HepG2 (cell line): ENCODE data around the gene CD209. TPM values are rescaled to one million over a fixed set of nuclear protein-coding genes. Genes with fewer than 3 reads are reported as not detected.

Experiments
- ATAC-seq: fragments of 200-7000 bp; cut with Tn5 transposase; 3 replicates; pipeline ENCODE4 v1.9.1; 2020; ENCODE audit warnings: mild to moderate bottlenecking, moderate library complexity
- Bru-seq: library from RNA; stranded (reverse); fragments of 400-500 nt; gene quantifications from one replicate; lab custom pipeline; 2021; lab: Mats Ljungman, UMichigan
- BruChase-seq, 2 experiments: library from RNA; stranded (reverse); fragments of 400-500 nt; gene quantifications; one replicate each; lab custom pipeline; 2021; lab: Mats Ljungman, UMichigan
- BruUV-seq: library from RNA; stranded (reverse); fragments of 400-500 nt; replicated peaks from 2 replicates; lab custom pipeline; 2021; lab: Mats Ljungman, UMichigan
- CTCF ChIA-PET: fragments of 300-600 bp; formaldehyde crosslinking; extraction: SDS; loops from one replicate; lab custom pipeline; 2021; ENCODE audit warnings: low total read pairs, inconsistent platforms, low intra/inter-chr PET ratio; lab: Yijun Ruan, JAX
- POLR2A ChIA-PET: fragments of 350-600 bp; sonication (Branson Sonifier 250); formaldehyde crosslinking; loops from one replicate; lab custom pipeline; 2020; ENCODE audit warnings: antibody characterized with exemption, inconsistent platforms; lab: Yijun Ruan, JAX
- DNase-seq: peaks from one replicate; pipeline ENCODE4 v3.0.0-alpha.2; 2015; ENCODE audit warnings: low spot score
- FAIRE-seq: peaks from 3 replicates; lab custom pipeline; 2011; peaks lifted over from hg19 to GRCh38; lab: Jason Lieb, UNC
- H2AFZ ChIP-seq: one replicate; pipeline ENCODE4 v1.6.1; 2011; ENCODE audit warnings: low read length, inconsistent platforms
- H3K27ac ChIP-seq: fragments of 300-600 bp; 3 replicates; pipeline ENCODE4 v1.8.0; 2011; ENCODE audit warnings: mixed run types, mild to moderate bottlenecking, mixed read lengths, low read length, inconsistent platforms; ENCODE audit not compliant: insufficient read depth; ENCODE audit errors: extremely low read length
- H3K27me3 ChIP-seq, 2 experiments: fragments of 200-600 bp in 1 of 2; 2 replicates in 1 of 2; 3 replicates in 1 of 2; pipeline versions ENCODE4 v1.6.0 to v1.8.0; 2011; ENCODE audit warnings: low read length in 2 of 2, mild to moderate bottlenecking in 2 of 2, moderate library complexity in 2 of 2, inconsistent platforms in 1 of 2; ENCODE audit not compliant: insufficient read depth in 2 of 2, control insufficient read depth in 1 of 2
- H3K36me3 ChIP-seq, 2 experiments: fragments of 200-600 bp in 1 of 2; replicated peaks in 1 of 2; 2 replicates in 1 of 2; 3 replicates in 1 of 2; pipeline versions ENCODE4 v1.5.1 to v1.8.0; 2011; ENCODE audit warnings: low read length in 2 of 2, inconsistent platforms in 1 of 2; ENCODE audit not compliant: insufficient read depth in 2 of 2, control insufficient read depth in 1 of 2
- H3K4me1 ChIP-seq: 2 replicates; pipeline ENCODE4 v1.5.1; 2012; ENCODE audit warnings: low read length, inconsistent platforms; ENCODE audit not compliant: insufficient read depth
- H3K4me2 ChIP-seq: 2 replicates; pipeline ENCODE4 v1.6.0; 2011; ENCODE audit warnings: low read depth, low read length, inconsistent platforms
- H3K4me3 ChIP-seq, 3 experiments: fragments of 200-600 bp in 1 of 3; sonication (generic), shearing (Covaris generic) in 1 of 3; replicated peaks in 1 of 3; 2 replicates each; pipeline ENCODE4 v1.5.1; 2011 to 2016; ENCODE audit warnings: low read length in 3 of 3, inconsistent platforms in 2 of 3, low read depth in 2 of 3, mild to moderate bottlenecking in 2 of 3, control low read depth in 1 of 3, mixed read lengths in 1 of 3; ENCODE audit not compliant: insufficient read depth in 1 of 3
- H3K79me2 ChIP-seq: one replicate; pipeline ENCODE4 v1.6.1; 2011; ENCODE audit warnings: low read length, inconsistent platforms; ENCODE audit not compliant: insufficient read depth
- H3K9ac ChIP-seq: 2 replicates; pipeline ENCODE4 v1.6.0; 2011; ENCODE audit warnings: mild to moderate bottlenecking, low read depth, low read length, inconsistent platforms; ENCODE audit not compliant: insufficient read depth
- H3K9me3 ChIP-seq: 2 replicates; pipeline ENCODE4 v1.5.1; 2012; ENCODE audit warnings: mild to moderate bottlenecking, low read length
- H4K20me1 ChIP-seq: 2 replicates; pipeline ENCODE4 v1.6.0; 2011; ENCODE audit warnings: inconsistent platforms, mild to moderate bottlenecking, low read length, moderate library complexity; ENCODE audit not compliant: insufficient read depth
- ATAD3A ChIP-seq: sonication (generic); formaldehyde crosslinking; IDR thresholded peaks from 2 replicates; pipeline ENCODE4 v1.4.0; 2020; ENCODE audit warnings: missing genetic modification reagents
- ATM ChIP-seq: fragments of 450-650 bp; IDR thresholded peaks from 2 replicates; pipeline ENCODE4 v1.7.1; 2017; ENCODE audit warnings: mild to moderate bottlenecking, borderline replicate concordance
- ELF4 ChIP-seq: sonication (generic); formaldehyde crosslinking; IDR thresholded peaks from 2 replicates; pipeline ENCODE4 v1.5.0; 2020; ENCODE audit warnings: missing genetic modification reagents, mild to moderate bottlenecking, moderate library complexity, borderline replicate concordance
- HCFC1 ChIP-seq: fragments of 150-350 bp; IDR thresholded peaks from 2 replicates; pipeline ENCODE4 v1.6.1; 2014; ENCODE audit warnings: low read depth, low read length
- MED8 ChIP-seq: sonication (generic); formaldehyde crosslinking; IDR thresholded peaks from 2 replicates; pipeline ENCODE4 v1.8.1; 2023; ENCODE audit warnings: mild to moderate bottlenecking, missing genetic modification reagents; ENCODE audit not compliant: insufficient replicate concordance
- NR1H2 ChIP-seq: sonication (generic); formaldehyde crosslinking; IDR thresholded peaks from 2 replicates; pipeline ENCODE4 v1.8.1; 2022; ENCODE audit warnings: low read depth, missing genetic modification reagents, borderline replicate concordance
- PCBP1 ChIP-seq: fragments of 200-400 bp; formaldehyde crosslinking; IDR thresholded peaks from 2 replicates; pipeline ENCODE4 v1.6.1; 2017; ENCODE audit warnings: mild to moderate bottlenecking, low read depth, low read length, borderline replicate concordance
- UBTF ChIP-seq: sonication (generic); formaldehyde crosslinking; IDR thresholded peaks from 2 replicates; pipeline ENCODE4 v1.4.0; 2020; ENCODE audit warnings: mild to moderate bottlenecking, missing genetic modification reagents
- ZNF780A ChIP-seq: sonication (generic); formaldehyde crosslinking; IDR thresholded peaks from 2 replicates; pipeline ENCODE4 v1.8.0; 2022; ENCODE audit warnings: mild to moderate bottlenecking, missing genetic modification reagents, moderate library complexity
- WGBS: methylation state at CpG from one replicate; pipeline ENCODE4 v1.1.6; 2017; ENCODE audit warnings: low lambda C conversion rate; 5-methylcytosine and 5-hydroxymethylcytosine counted together
- in situ Hi-C: cut with HindIII; loops from 2 replicates; pipeline ENCODE4 v1.10.0; 2017; ENCODE audit warnings: low pct_unique_long_range_greater_than_20kb; ENCODE audit not compliant: extremely low pct_ligation_motif_present
- intact Hi-C: fragments of 100-400 bp; cut with micrococcal nuclease; formaldehyde crosslinking; loops from one replicate; pipeline ENCODE4 v1.10.0; 2022; ENCODE audit not compliant: unreplicated experiment
- long read RNA-seq, 2 experiments: library from RNA in 1 of 2; library from polyadenylated mRNA in 1 of 2; stranded (forward) in 1 of 2; unstranded in 1 of 2; transcript quantifications; one replicate each; pipeline ENCODE4 v2.0.0, GENCODE V29; 2019 to 2022
- polyA minus RNA-seq, 3 experiments: library from RNA; depleted of rRNA, polyadenylated mRNA; stranded (reverse); fragments of >200 nt; gene quantifications; 2 replicates each; pipeline ENCODE4 v1.2.3, GENCODE V29; 2011; ENCODE audit warnings: low replicate concordance in 1 of 3
- polyA plus RNA-seq, 8 experiments: library from polyadenylated mRNA; depleted of rRNA in 3 of 8; stranded (reverse) in 7 of 8; unstranded in 1 of 8; fragments of >200 nt; fragmentation: Illumina TruSeq in 4 of 8; extraction: Trizol in 4 of 8; gene quantifications; 2 replicates each; pipeline versions ENCODE4 v1.2.1 to v1.2.3, GENCODE V29; 2011 to 2016; ENCODE audit warnings: low read depth in 4 of 8, missing spikeins in 1 of 8, mixed read lengths in 1 of 8; ENCODE audit not compliant: insufficient read depth in 1 of 8
- total RNA-seq, 5 experiments: library from RNA; depleted of rRNA; stranded (reverse); fragments of >200 nt; fragmentation: Illumina TruSeq; extraction: Trizol; gene quantifications; 2 replicates each; pipeline ENCODE4 v1.2.3, GENCODE V29; 2016; ENCODE audit warnings: low read depth in 1 of 5
- TF ChIP-seq, protein P1 (sequence below): sonication (generic); formaldehyde crosslinking; IDR thresholded peaks from 2 replicates; pipeline ENCODE4 v1.4.0; 2020; ENCODE audit warnings: missing genetic modification reagents, borderline replicate concordance

CD209 gene, protein sequence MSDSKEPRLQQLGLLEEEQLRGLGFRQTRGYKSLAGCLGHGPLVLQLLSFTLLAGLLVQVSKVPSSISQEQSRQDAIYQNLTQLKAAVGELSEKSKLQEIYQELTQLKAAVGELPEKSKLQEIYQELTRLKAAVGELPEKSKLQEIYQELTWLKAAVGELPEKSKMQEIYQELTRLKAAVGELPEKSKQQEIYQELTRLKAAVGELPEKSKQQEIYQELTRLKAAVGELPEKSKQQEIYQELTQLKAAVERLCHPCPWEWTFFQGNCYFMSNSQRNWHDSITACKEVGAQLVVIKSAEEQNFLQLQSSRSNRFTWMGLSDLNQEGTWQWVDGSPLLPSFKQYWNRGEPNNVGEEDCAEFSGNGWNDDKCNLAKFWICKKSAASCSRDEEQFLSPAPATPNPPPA
- not detected in 2 replicates for total RNA-seq (2016; rRNA removed; fragmentation: Illumina TruSeq; extraction: Trizol)
- not detected in 2 replicates for total RNA-seq (2016; cell fraction: cytosol; rRNA removed; fragmentation: Illumina TruSeq; extraction: Trizol; ENCODE audit: low read depth)
- not detected in 2 replicates for total RNA-seq (2016; cell fraction: insoluble cytoplasmic fraction; rRNA removed; fragmentation: Illumina TruSeq; extraction: Trizol)
- not detected in 2 replicates for total RNA-seq (2016; cell fraction: membrane; rRNA removed; fragmentation: Illumina TruSeq; extraction: Trizol)
- total RNA-seq (2016; cell fraction: nucleus; rRNA removed; fragmentation: Illumina TruSeq; extraction: Trizol), result not detected in 2 replicates
- not detected in 2 replicates for polyA plus RNA-seq (2011; rRNA removed)
- not detected in 2 replicates for polyA plus RNA-seq (2011; cell fraction: cytosol; rRNA removed)
- polyA plus RNA-seq (2011; cell fraction: nucleus; rRNA removed), result not detected in 2 replicates
- not detected in 2 replicates for polyA plus RNA-seq (2012)
- polyA plus RNA-seq (2016; cell fraction: cytosol; fragmentation: Illumina TruSeq; extraction: Trizol; ENCODE audit: low read depth), result not detected in 2 replicates
- polyA plus RNA-seq (2016; cell fraction: insoluble cytoplasmic fraction; fragmentation: Illumina TruSeq; extraction: Trizol; ENCODE audit: low read depth), result not detected in 2 replicates
- not detected in 2 replicates for polyA plus RNA-seq (2016; cell fraction: membrane; fragmentation: Illumina TruSeq; extraction: Trizol; ENCODE audit: low read depth)
- polyA plus RNA-seq (2016; cell fraction: nucleus; fragmentation: Illumina TruSeq; extraction: Trizol; ENCODE audit: insufficient read depth, low read depth), result not detected in 2 replicates
- not detected in 2 replicates for polyA minus RNA-seq (2011; rRNA and poly(A)+ RNA removed; ENCODE audit: low replicate concordance)
- not detected in 2 replicates for polyA minus RNA-seq (2011; cell fraction: cytosol; rRNA and poly(A)+ RNA removed)
- polyA minus RNA-seq (2011; cell fraction: nucleus; rRNA and poly(A)+ RNA removed), result not detected in 2 replicates
- Bru-seq, nascent RNA, result not detected
- BruChase-seq, experiment 1, labeled RNA remaining after a 6-hour chase, result not detected
- BruChase-seq, experiment 2, labeled RNA remaining after a 2-hour chase, result not detected
- long read RNA-seq, experiment 1, result 0 reads
- long read RNA-seq, experiment 2, result 0 reads

- H3K27me3 ChIP-seq, result peaks cover 3 to 17% of the 10 kb centered on the region in 2 experiments; a peak in 2 of 5 replicates
- H3K9me3 ChIP-seq, result no peaks in the 10 kb centered on the region
- H3K4me1 ChIP-seq, result peaks cover 6% of the 10 kb centered on the region; the same call in 1 of the 2 replicates
- WGBS, result 3% methylated on average over 7 of the region's 7 CpGs
- POLR2A ChIA-PET, result no interaction called here
- H3K9ac ChIP-seq, result no peak within 1 kb of the TSS
- no peak within 1 kb of the TSS for H2AFZ ChIP-seq
- no peak within 1 kb of the TSS for H3K27ac ChIP-seq
- H4K20me1 ChIP-seq, result no peaks in the 10 kb centered on the region
- H3K79me2 ChIP-seq, result no peaks in the 10 kb centered on the region
- intact Hi-C loops, result no loop called here
- no TSS peak for BruUV-seq
- H3K4me2 ChIP-seq, result no peak within 1 kb of the TSS
- no peak for DNase-seq
- H3K36me3 ChIP-seq, result no peaks in the 10 kb centered on the region
- in situ Hi-C loops, result no loop called here
- no peak for ATAC-seq
- H3K4me3 ChIP-seq, result no peak within 1 kb of the TSS
- CTCF ChIA-PET, result no interaction called here
- no peak for FAIRE-seq
- TF ChIP-seq NR1H2 (no peak), MED8 (no peak), ZNF780A (no peak), ATAD3A (no peak), ELF4 (no peak), UBTF (CRISPR knock-in tag) (no peak), ATM (no peak), HCFC1 (no peak), PCBP1 (no peak)
- TF ChIP-seq, protein P1, sequence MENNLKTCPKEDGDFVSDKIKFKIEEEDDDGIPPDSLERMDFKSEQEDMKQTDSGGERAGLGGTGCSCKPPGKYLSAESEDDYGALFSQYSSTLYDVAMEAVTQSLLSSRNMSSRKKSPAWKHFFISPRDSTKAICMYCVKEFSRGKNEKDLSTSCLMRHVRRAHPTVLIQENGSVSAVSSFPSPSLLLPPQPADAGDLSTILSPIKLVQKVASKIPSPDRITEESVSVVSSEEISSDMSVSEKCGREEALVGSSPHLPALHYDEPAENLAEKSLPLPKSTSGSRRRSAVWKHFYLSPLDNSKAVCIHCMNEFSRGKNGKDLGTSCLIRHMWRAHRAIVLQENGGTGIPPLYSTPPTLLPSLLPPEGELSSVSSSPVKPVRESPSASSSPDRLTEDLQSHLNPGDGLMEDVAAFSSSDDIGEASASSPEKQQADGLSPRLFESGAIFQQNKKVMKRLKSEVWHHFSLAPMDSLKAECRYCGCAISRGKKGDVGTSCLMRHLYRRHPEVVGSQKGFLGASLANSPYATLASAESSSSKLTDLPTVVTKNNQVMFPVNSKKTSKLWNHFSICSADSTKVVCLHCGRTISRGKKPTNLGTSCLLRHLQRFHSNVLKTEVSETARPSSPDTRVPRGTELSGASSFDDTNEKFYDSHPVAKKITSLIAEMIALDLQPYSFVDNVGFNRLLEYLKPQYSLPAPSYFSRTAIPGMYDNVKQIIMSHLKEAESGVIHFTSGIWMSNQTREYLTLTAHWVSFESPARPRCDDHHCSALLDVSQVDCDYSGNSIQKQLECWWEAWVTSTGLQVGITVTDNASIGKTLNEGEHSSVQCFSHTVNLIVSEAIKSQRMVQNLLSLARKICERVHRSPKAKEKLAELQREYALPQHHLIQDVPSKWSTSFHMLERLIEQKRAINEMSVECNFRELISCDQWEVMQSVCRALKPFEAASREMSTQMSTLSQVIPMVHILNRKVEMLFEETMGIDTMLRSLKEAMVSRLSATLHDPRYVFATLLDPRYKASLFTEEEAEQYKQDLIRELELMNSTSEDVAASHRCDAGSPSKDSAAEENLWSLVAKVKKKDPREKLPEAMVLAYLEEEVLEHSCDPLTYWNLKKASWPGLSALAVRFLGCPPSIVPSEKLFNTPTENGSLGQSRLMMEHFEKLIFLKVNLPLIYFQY, result no peak
Measured at GRCh38 chr19:7746903-7747884, at the start of gene CD209. Gene CD209, minus strand, starts transcription at chr19:7747534. Its CDS starts 23 bp downstream, at chr19:7747511.
